ENCODE results near the gene ATP8A2. TPM values are rescaled to one million over a fixed set of nuclear protein-coding genes. Genes with fewer than 3 reads are reported as not detected.

Gene ATP8A2
- polyA plus RNA-seq, 6 donors from 2014 or later, result 0.03 TPM; not detected in 5

DNA sequence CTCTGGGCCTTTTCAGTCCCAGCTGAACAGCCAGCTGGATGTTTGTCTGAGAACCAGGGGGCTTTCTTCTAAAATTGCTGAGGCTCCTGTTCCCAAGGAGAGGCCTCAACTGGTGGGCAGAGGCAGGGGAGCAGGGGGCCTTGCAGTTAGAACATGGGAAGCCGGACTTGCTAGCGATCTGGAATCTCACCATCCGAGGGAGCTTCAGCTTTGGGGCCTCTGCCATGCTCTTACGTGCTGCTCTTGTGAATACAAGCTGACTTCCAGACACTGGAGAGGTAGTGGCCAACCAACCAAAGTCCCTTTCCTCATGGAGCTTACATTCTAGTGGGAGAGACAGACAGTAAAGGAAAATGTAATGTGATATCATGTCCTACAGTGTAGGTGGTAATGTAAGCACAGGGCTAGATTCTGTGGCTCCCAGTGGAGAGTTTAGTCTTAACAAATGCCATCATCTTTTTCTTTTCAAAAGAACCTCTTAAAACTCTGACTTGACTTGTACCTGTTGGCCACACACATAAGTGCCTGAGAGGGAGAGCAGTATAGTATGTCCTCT, 657.9 kb downstream of the ATP8A2 start:
- peaks cover 0 to 17% (median 6%) of the 10 kb centered on the region in 7 donors for H3K9me3 Mint-ChIP-seq
- no peak overlapping the region for H3K4me3 Mint-ChIP-seq
- H3K27ac Mint-ChIP-seq, result no peak overlapping the region
- H3K4me1 Mint-ChIP-seq, result no peaks in the 10 kb centered on the region
- H3K27me3 Mint-ChIP-seq, result peaks cover 16 to 29% (median 18%) of the 10 kb centered on the region in 3 donors
- no peaks in the 10 kb centered on the region for H3K36me3 Mint-ChIP-seq
- ATAC-seq (ENCODE audit: low read depth in 2 of 2), result no peak
- no peak for DNase-seq

DNA sequence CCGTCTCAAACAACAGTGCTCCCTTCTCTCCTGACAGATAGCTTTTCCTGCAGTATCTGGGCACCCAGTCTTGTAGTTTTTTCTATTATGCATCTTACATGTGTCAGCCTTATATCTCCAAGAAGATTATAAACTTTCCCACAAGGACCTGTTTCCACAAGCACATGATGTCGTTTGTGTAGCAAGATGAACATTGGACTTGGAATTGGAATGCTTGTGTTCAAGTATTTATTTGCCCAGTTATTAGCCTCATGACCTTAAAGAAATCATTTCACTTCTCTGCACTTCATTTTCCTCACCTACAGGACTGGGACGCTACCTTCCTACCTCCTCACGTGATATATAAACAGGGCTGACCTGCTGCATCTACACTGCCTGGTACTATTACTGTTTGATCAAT, 658.6 kb downstream of the ATP8A2 start:
- Mint-ChIP-seq H3K27me3 (peaks cover 14 to 22% (median 15%) of the 10 kb centered on the region in 3 donors), H3K4me3 (peak overlapping the region in 1 of 8 donors; percentile 64), H3K36me3 (no peaks in the 10 kb centered on the region), H3K9me3 (peaks cover 0 to 17% (median 6%) of the 10 kb centered on the region in 7 donors), H3K27ac (no peak overlapping the region), H3K4me1 (no peaks in the 10 kb centered on the region)
- ATAC-seq (ENCODE audit: low read depth in 2 of 2), result no peak
- DNase-seq, result no peak

- H3K27me3 Mint-ChIP-seq, result peaks cover 11 to 21% (median 18%) of the 10 kb centered on the region in 3 donors
- no peaks in the 10 kb centered on the region for H3K36me3 Mint-ChIP-seq
- peaks cover 2 to 22% (median 10%) of the 10 kb centered on the region in 7 donors for H3K9me3 Mint-ChIP-seq
- no peaks in the 10 kb centered on the region for H3K4me1 Mint-ChIP-seq
- ATAC-seq (ENCODE audit: low read depth in 2 of 2) (no peak), DNase-seq (no peak)
- H3K4me3 Mint-ChIP-seq, result no peak overlapping the region
- no peak overlapping the region for H3K27ac Mint-ChIP-seq
Measured at GRCh38 chr13:26034018-26034417, 662.2 kb downstream of the ATP8A2 start.

DNA sequence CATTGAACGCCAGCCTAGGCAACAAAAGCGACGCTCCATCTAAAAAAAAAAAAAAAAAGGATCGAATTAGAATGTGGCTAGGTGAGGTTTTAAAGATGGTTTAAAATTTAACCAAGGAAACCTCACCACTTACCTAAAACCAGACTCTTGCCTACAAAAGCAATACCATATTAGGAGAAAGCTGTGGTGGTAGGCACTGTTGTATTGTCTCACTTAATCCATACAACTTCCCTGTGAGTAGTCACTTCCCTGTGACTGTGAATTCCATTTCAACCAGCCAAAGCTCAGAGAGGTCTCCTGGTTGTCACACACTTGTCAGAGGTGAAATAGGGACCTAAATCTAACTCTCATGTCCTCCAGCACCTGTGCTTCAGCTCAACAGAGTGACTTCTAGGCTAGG, 664.6 kb downstream of the ATP8A2 start:
- Mint-ChIP-seq H3K9me3 (peaks cover 2 to 14% (median 7%) of the 10 kb centered on the region in 7 donors), H3K27me3 (peaks cover 3 to 16% (median 8%) of the 10 kb centered on the region in 3 donors), H3K36me3 (no peaks in the 10 kb centered on the region), H3K4me1 (no peaks in the 10 kb centered on the region), H3K4me3 (no peak overlapping the region), H3K27ac (no peak overlapping the region)
- DNase-seq (no peak), ATAC-seq (ENCODE audit: low read depth in 2 of 2) (no peak)

DNA sequence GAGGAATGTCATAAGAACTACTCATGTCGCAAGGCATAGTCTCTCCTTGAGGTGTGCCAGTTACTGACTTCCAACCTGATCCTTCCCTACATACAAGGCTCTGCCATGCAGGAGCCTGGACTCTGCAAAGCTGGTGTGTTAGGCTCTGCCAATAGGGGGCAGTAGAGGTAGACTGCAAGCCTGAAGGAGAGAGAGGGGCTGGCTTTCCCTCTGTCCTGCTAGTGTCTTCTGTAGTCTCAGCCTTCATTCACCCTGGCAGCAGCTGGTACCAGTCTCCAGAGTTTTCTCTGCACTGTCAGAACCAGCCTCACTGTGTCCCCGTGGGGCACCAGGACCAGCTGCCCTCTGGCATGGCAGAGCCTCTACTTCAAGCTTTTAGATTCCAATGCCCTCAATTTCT, 665.5 kb downstream of the ATP8A2 start:
- H3K27me3 Mint-ChIP-seq, result peaks cover 7 to 24% (median 8%) of the 10 kb centered on the region in 3 donors
- DNase-seq (no peak), ATAC-seq (ENCODE audit: low read depth in 2 of 2) (no peak)
- no peaks in the 10 kb centered on the region for H3K36me3 Mint-ChIP-seq
- no peak overlapping the region for H3K27ac Mint-ChIP-seq
- H3K9me3 Mint-ChIP-seq, result peaks cover 0 to 9% (median 4%) of the 10 kb centered on the region in 7 donors
- no peak overlapping the region for H3K4me3 Mint-ChIP-seq
- H3K4me1 Mint-ChIP-seq, result no peaks in the 10 kb centered on the region

GRCh38 chr13:26038931-26039475, 667.2 kb downstream of the ATP8A2 start:
- Mint-ChIP-seq H3K4me1 (no peaks in the 10 kb centered on the region), H3K36me3 (no peaks in the 10 kb centered on the region), H3K4me3 (peak overlapping the region in 1 of 8 donors; percentile 60), H3K27me3 (peaks cover 0 to 25% (median 8%) of the 10 kb centered on the region in 3 donors), H3K27ac (no peak overlapping the region), H3K9me3 (peaks cover 0 to 9% (median 4%) of the 10 kb centered on the region in 7 donors)
- ATAC-seq (ENCODE audit: low read depth in 2 of 2) (no peak), DNase-seq (no peak)

DNA sequence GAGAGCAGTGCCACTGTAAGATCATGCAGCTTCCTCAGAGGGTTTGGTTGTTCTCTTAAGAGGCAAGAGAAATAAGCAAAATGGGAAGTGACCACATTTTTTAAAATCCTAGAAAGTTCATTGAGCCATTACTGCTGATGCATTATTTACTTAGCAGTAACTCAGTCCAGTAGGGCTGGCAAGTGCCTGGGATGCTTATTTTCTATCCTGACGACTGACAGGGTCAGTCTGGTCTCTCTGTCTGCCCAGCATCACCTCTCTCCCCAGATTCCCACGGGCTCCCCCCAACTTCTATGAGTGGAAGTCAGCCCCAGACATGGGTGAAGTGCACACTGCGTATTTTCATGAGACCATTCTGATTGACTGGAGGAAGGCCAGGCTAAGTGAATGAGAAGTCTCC, 669.7 kb downstream of the ATP8A2 start:
- no peak for ATAC-seq (ENCODE audit: low read depth in 2 of 2)
- Mint-ChIP-seq H3K4me1 (no peaks in the 10 kb centered on the region), H3K36me3 (no peaks in the 10 kb centered on the region), H3K27me3 (peaks cover under 1 to 31% (median 13%) of the 10 kb centered on the region in 3 donors), H3K27ac (no peak overlapping the region), H3K4me3 (no peak overlapping the region), H3K9me3 (peaks cover 0 to 3% (median 0%) of the 10 kb centered on the region in 7 donors)
- no peak for DNase-seq

- no peak for DNase-seq
- Mint-ChIP-seq H3K27ac (no peak overlapping the region), H3K36me3 (no peaks in the 10 kb centered on the region), H3K4me3 (no peak overlapping the region), H3K9me3 (peaks cover 0 to 2% (median 0%) of the 10 kb centered on the region in 7 donors), H3K4me1 (no peaks in the 10 kb centered on the region), H3K27me3 (peaks cover 14 to 40% (median 22%) of the 10 kb centered on the region in 3 donors)
- no peak for ATAC-seq (ENCODE audit: low read depth in 2 of 2)
Measured at GRCh38 chr13:26042785-26043184, 671.0 kb downstream of the ATP8A2 start.

- Mint-ChIP-seq H3K36me3 (no peaks in the 10 kb centered on the region), H3K9me3 (no peaks in the 10 kb centered on the region), H3K4me3 (no peak overlapping the region), H3K27me3 (peaks cover 28 to 46% (median 33%) of the 10 kb centered on the region in 3 donors), H3K27ac (no peak overlapping the region), H3K4me1 (peaks cover 0 to 12% (median 9%) of the 10 kb centered on the region in 3 donors)
- DNase-seq, result no peak
- no peak for ATAC-seq (ENCODE audit: low read depth in 2 of 2)
Measured at GRCh38 chr13:26045142-26045541, 673.4 kb downstream of the ATP8A2 start.

DNA sequence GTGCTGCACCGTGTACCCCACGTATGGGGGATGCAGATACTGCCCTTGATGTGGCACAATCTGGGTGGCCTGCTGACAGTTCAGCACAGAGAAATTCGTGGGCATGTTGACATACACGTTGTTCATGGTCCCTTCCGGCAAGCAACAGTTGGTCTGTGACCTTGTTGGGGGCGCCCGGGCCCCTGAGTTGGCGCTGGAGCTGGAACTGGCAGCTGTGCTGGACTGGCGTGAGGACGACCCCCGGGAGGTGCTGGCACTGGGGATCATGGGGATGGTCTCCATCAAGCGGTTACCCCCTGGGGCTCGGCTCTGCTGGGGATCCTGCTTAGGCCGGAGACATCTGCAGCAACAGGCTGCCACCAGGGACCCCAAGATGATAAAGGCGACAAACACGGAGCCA, 674.9 kb downstream of the ATP8A2 start:
- Mint-ChIP-seq H3K4me3 (no peak overlapping the region), H3K36me3 (no peaks in the 10 kb centered on the region), H3K9me3 (no peaks in the 10 kb centered on the region), H3K27ac (no peak overlapping the region), H3K4me1 (peaks cover 0 to 13% (median 9%) of the 10 kb centered on the region in 3 donors), H3K27me3 (peaks cover 29 to 41% (median 32%) of the 10 kb centered on the region in 3 donors)
- ATAC-seq (ENCODE audit: low read depth in 2 of 2), result no peak
- no peak for DNase-seq

- peaks cover 0 to 16% (median 10%) of the 10 kb centered on the region in 3 donors for H3K4me1 Mint-ChIP-seq
- ATAC-seq (ENCODE audit: low read depth in 2 of 2) (no peak), DNase-seq (no peak)
- peaks cover 30 to 40% (median 30%) of the 10 kb centered on the region in 3 donors for H3K27me3 Mint-ChIP-seq
- H3K27ac Mint-ChIP-seq, result no peak overlapping the region
- no peaks in the 10 kb centered on the region for H3K9me3 Mint-ChIP-seq
- no peaks in the 10 kb centered on the region for H3K36me3 Mint-ChIP-seq
- H3K4me3 Mint-ChIP-seq, result no peak overlapping the region
Measured at GRCh38 chr13:26047040-26047439, 675.3 kb downstream of the ATP8A2 start.

GRCh38 chr13:26048741-26049140, 677.0 kb downstream of the ATP8A2 start:
- no peak for DNase-seq

GRCh38 chr13:26050568-26051230, 678.9 kb downstream of the ATP8A2 start:
- peak overlapping the region in 3 of 8 donors; percentile 21 to 65 (median 51) for H3K4me3 Mint-ChIP-seq
- no peaks in the 10 kb centered on the region for H3K9me3 Mint-ChIP-seq
- no peak overlapping the region for H3K27ac Mint-ChIP-seq
- peaks cover 46 to 64% (median 61%) of the 10 kb centered on the region in 3 donors for H3K27me3 Mint-ChIP-seq
- no peak for ATAC-seq (ENCODE audit: low read depth in 2 of 2)
- H3K36me3 Mint-ChIP-seq, result no peaks in the 10 kb centered on the region
- H3K4me1 Mint-ChIP-seq, result peaks cover 0 to 20% (median 15%) of the 10 kb centered on the region in 3 donors
- DNase-seq, result no peak

More at GRCh38 chr13:26048741-26049140, 677.0 kb downstream of the ATP8A2 start:
- Mint-ChIP-seq H3K27ac (no peak overlapping the region), H3K27me3 (peaks cover 46 to 53% (median 47%) of the 10 kb centered on the region in 3 donors), H3K4me3 (peak overlapping the region in 1 of 8 donors; percentile 29), H3K9me3 (no peaks in the 10 kb centered on the region), H3K4me1 (peaks cover 0 to 20% (median 15%) of the 10 kb centered on the region in 3 donors), H3K36me3 (no peaks in the 10 kb centered on the region)
- no peak for ATAC-seq (ENCODE audit: low read depth in 2 of 2)

DNA sequence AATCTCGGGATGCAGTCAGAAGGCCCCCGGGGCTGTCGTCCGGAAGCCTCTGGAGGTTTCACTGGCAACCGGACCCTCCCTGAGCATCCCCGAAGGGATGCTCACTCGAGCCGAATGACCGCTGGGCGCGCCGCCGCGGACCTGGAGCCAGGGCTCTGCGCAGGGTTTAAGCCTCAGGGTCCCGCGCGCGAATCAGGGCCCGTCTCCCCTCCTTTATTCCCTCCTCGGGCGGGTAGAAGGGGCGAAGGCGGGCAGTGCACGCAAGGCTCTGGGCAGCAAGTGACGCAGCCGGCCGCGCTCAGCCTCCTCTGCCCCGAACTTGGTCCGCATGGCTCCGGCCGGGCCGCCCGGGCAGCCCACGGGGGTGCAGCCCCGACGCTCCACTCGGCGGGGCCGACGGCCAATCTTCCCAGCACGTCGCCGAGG, 679.5 kb downstream of the ATP8A2 start:
- DNase-seq (no peak), ATAC-seq (ENCODE audit: low read depth in 2 of 2) (no peak)
- H3K27ac Mint-ChIP-seq, result no peak overlapping the region
- H3K36me3 Mint-ChIP-seq, result no peaks in the 10 kb centered on the region
- no peaks in the 10 kb centered on the region for H3K9me3 Mint-ChIP-seq
- peaks cover 46 to 64% (median 61%) of the 10 kb centered on the region in 3 donors for H3K27me3 Mint-ChIP-seq
- peak overlapping the region in 3 of 8 donors; percentile 21 to 65 (median 51) for H3K4me3 Mint-ChIP-seq
- H3K4me1 Mint-ChIP-seq, result peaks cover 0 to 20% (median 15%) of the 10 kb centered on the region in 3 donors

All from naive B cell (primary cell).